IMR-90 (cell line): ENCODE data around the gene AJAP1. TPM values are rescaled to one million over a fixed set of nuclear protein-coding genes. Genes with fewer than 3 reads are reported as not detected.

ENCODE experiments used
- ATAC-seq: fragments of 200-7000 bp; cut with Tn5 transposase; 2 replicates; pipeline ENCODE4 v1.9.1; 2020; ENCODE audit warnings: low read depth, mild to moderate bottlenecking, moderate library complexity
- BruUV-seq: library from RNA; stranded (reverse); fragments of 400-500 nt; replicated peaks from 2 replicates; lab custom pipeline; 2021; lab: Mats Ljungman, UMichigan
- CTCF ChIA-PET: fragments of 300-600 bp; formaldehyde crosslinking; extraction: SDS; loops from one replicate; lab custom pipeline; 2021; ENCODE audit warnings: antibody characterized with exemption; lab: Yijun Ruan, JAX
- POLR2A ChIA-PET: fragments of 300-600 bp; sonication (Branson Sonifier 250); formaldehyde crosslinking; loops from one replicate; lab custom pipeline; 2022; ENCODE audit warnings: antibody characterized with exemption; ENCODE audit not compliant: unreplicated experiment; lab: Charles Lee
- DNase-seq: peaks from one replicate; pipeline ENCODE4 v3.0.0; 2013
- H2AFZ ChIP-seq: replicated peaks from 2 replicates; pipeline ENCODE3; 2013; ENCODE audit warnings: low read length, mild to moderate bottlenecking; ENCODE audit not compliant: poor library complexity
- H2AK5ac ChIP-seq: 2 replicates; pipeline ENCODE4 v1.6.1; 2013; ENCODE audit warnings: low read depth, low read length, inconsistent platforms
- H2AK9ac ChIP-seq: replicated peaks from 2 replicates; pipeline ENCODE3; 2013; ENCODE audit warnings: mild to moderate bottlenecking, low read depth, low read length, moderate library complexity; ENCODE audit not compliant: poor library complexity
- H2BK120ac ChIP-seq: 2 replicates; pipeline ENCODE4 v1.6.1; 2013; ENCODE audit warnings: low read depth, low read length, inconsistent platforms
- H2BK15ac ChIP-seq: 3 replicates; pipeline ENCODE4 v1.6.1; 2013; ENCODE audit warnings: low read depth, low read length, inconsistent platforms
- H2BK20ac ChIP-seq: 2 replicates; pipeline ENCODE4 v1.6.1; 2013; ENCODE audit warnings: low read depth, mild to moderate bottlenecking, inconsistent platforms, low read length, moderate library complexity
- H2BK5ac ChIP-seq: 2 replicates; pipeline ENCODE4 v1.6.1; 2013; ENCODE audit warnings: mild to moderate bottlenecking, low read depth, low read length, inconsistent platforms; ENCODE audit not compliant: poor library complexity, severe bottlenecking
- H3K14ac ChIP-seq: replicated peaks from 2 replicates; pipeline ENCODE4 v1.6.1; 2013; ENCODE audit warnings: low read depth, low read length, inconsistent platforms
- H3K18ac ChIP-seq: 2 replicates; pipeline ENCODE4 v1.6.1; 2013; ENCODE audit warnings: low read depth, low read length, control low read depth
- H3K23ac ChIP-seq: 2 replicates; pipeline ENCODE4 v1.6.1; 2013; ENCODE audit warnings: low read depth, low read length, inconsistent platforms
- H3K27ac ChIP-seq: 2 replicates; pipeline ENCODE4 v1.5.1; 2013; ENCODE audit warnings: mild to moderate bottlenecking, control low read depth, low read length; ENCODE audit not compliant: insufficient read depth
- H3K27me3 ChIP-seq: 2 replicates; pipeline ENCODE4 v1.6.1; 2013; ENCODE audit warnings: low read length; ENCODE audit not compliant: control insufficient read depth, insufficient read depth
- H3K36me3 ChIP-seq: 2 replicates; pipeline ENCODE4 v1.6.1; 2013; ENCODE audit warnings: low read length, mixed read lengths; ENCODE audit not compliant: control insufficient read depth, insufficient read depth
- H3K4ac ChIP-seq: 2 replicates; pipeline ENCODE4 v1.6.1; 2013; ENCODE audit warnings: low read depth, low read length, inconsistent platforms
- H3K4me1 ChIP-seq: 2 replicates; pipeline ENCODE4 v1.6.1; 2013; ENCODE audit warnings: low read length, mixed read lengths; ENCODE audit not compliant: control insufficient read depth, insufficient read depth
- H3K4me2 ChIP-seq: 2 replicates; pipeline ENCODE4 v1.6.1; 2013; ENCODE audit warnings: low read depth, mild to moderate bottlenecking, control low read depth, low read length, moderate library complexity
- H3K4me3 ChIP-seq: 2 replicates; pipeline ENCODE4 v1.5.1; 2013; ENCODE audit warnings: low read depth, mild to moderate bottlenecking, control low read depth, low read length, moderate library complexity; ENCODE audit not compliant: insufficient read depth
- H3K56ac ChIP-seq: 2 replicates; pipeline ENCODE4 v1.6.1; 2013; ENCODE audit warnings: low read length, inconsistent platforms; ENCODE audit not compliant: insufficient read depth; ENCODE audit errors: extremely low read depth
- H3K79me1 ChIP-seq, 2 experiments: 2 replicates each; pipeline ENCODE4 v1.6.1; 2013; ENCODE audit warnings: low read length in 2 of 2, inconsistent platforms in 1 of 2, low read depth in 1 of 2
- H3K9ac ChIP-seq: 2 replicates; pipeline ENCODE4 v1.6.1; 2013; ENCODE audit warnings: low read depth, low read length, control low read depth
- H3K9me1 ChIP-seq: 2 replicates; pipeline ENCODE4 v1.6.1; 2013; ENCODE audit warnings: low read length, inconsistent platforms; ENCODE audit not compliant: insufficient read depth
- H3K9me3 ChIP-seq: 2 replicates; pipeline ENCODE4 v1.6.1; 2013; ENCODE audit warnings: low read length; ENCODE audit not compliant: control insufficient read depth, insufficient read depth
- H4K20me1 ChIP-seq: 2 replicates; pipeline ENCODE4 v1.6.1; 2013; ENCODE audit warnings: low read length, inconsistent platforms; ENCODE audit not compliant: insufficient read depth
- H4K5ac ChIP-seq: 2 replicates; pipeline ENCODE4 v1.6.1; 2013; ENCODE audit warnings: mild to moderate bottlenecking, low read depth, low read length, control low read depth
- H4K8ac ChIP-seq, 2 experiments: 2 replicates each; pipeline ENCODE4 v1.6.1; 2013; ENCODE audit warnings: low read depth in 2 of 2, low read length in 2 of 2, control low read depth in 1 of 2, inconsistent platforms in 1 of 2
- H4K91ac ChIP-seq: 2 replicates; pipeline ENCODE4 v1.6.1; 2013; ENCODE audit warnings: low read depth, low read length, inconsistent platforms; ENCODE audit not compliant: insufficient read depth
- FOS ChIP-seq: fragments of 150-350 bp; IDR thresholded peaks from 2 replicates; pipeline ENCODE4 v1.6.1; 2016; ENCODE audit warnings: low read depth, low read length
- MAFK ChIP-seq: IDR thresholded peaks from 2 replicates; pipeline ENCODE4 v1.6.1; 2012; ENCODE audit warnings: low read depth, low read length, improper control_type of control experiment
- RAD21 ChIP-seq: IDR thresholded peaks from 2 replicates; pipeline ENCODE4 v1.6.1; 2012; ENCODE audit warnings: low read length, improper control_type of control experiment
- RCOR1 ChIP-seq: IDR thresholded peaks from 2 replicates; pipeline ENCODE4 v1.6.1; 2012; ENCODE audit warnings: mild to moderate bottlenecking, low read length, improper control_type of control experiment; ENCODE audit not compliant: insufficient replicate concordance
- whole genome bisulfite sequencing, 2 experiments: methylation state at CpG; one replicate each; pipeline versions ENCODE4 v1.1.5 to v1.1.7; 2013; ENCODE audit warnings: missing lambda C conversion rate in 2 of 2; ENCODE audit not compliant: insufficient read length in 1 of 2; ENCODE audit errors: extremely low coverage in 2 of 2; 5-methylcytosine and 5-hydroxymethylcytosine counted together
- dilution Hi-C: fragments of 300-500 bp; cut with HindIII; formaldehyde crosslinking; loops from one replicate; pipeline ENCODE4 v1.14.3; 2018; ENCODE audit warnings: low sequenced_read_pairs; ENCODE audit not compliant: unreplicated experiment
- in situ Hi-C: fragments of 300-500 bp; cut with MboI; formaldehyde crosslinking; loops from 3 replicates; pipeline ENCODE4 v1.14.3; 2019; ENCODE audit warnings: low sequenced_read_pairs, inconsistent platforms, mixed read lengths
- intact Hi-C: fragments of 100-400 bp; cut with micrococcal nuclease; formaldehyde crosslinking; loops from 2 replicates; pipeline ENCODE4 v1.10.0; 2022
- polyA plus RNA-seq, 3 experiments: library from polyadenylated mRNA; depleted of rRNA; stranded (reverse); fragments of >200 nt; gene quantifications; 2 replicates each; pipeline ENCODE4 v1.2.3, GENCODE V29; 2012; ENCODE audit warnings: low replicate concordance in 1 of 3
- total RNA-seq: library from RNA; depleted of rRNA; stranded (reverse); fragments of >200 nt; gene quantifications from 2 replicates; pipeline ENCODE4 v1.2.3, GENCODE V29; 2012

The AJAP1 gene
- total and polyA plus RNA-seq, 2 of the 4 experiments (the other 2 are of a cell fraction): under 0.01 to 0.02 TPM

DNA sequence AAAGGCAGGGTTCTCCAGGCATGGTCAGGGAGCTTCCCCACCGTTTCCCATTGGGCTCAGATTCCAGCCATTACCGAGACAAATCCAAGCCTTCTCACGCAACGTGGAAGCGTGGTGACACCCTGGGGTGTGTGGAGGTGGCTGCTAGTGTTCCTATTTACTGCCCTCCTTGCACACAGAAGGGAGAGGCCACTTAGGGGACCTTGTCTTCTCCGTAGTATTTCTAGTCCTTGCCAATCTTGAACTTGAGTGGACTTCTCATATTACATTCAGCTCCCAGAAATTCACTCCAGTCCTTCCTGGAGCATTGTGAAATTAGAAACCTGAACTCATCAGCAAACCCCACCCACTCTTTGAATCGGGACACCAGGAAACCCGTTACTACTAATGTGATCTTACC lies 131.6 kb downstream of the AJAP1 start:
- BruUV-seq: no TSS peak
- H3K23ac ChIP-seq: no peak overlapping the region
- H4K91ac ChIP-seq: no peak overlapping the region
- no peak overlapping the region for H2BK15ac ChIP-seq
- no peak overlapping the region for H2AK5ac ChIP-seq
- H2AK9ac ChIP-seq: no peak overlapping the region
- H3K9me1 ChIP-seq: no peaks in the 10 kb centered on the region
- H2BK5ac ChIP-seq: no peak overlapping the region
- no peak overlapping the region for H2AFZ ChIP-seq
- H2BK20ac ChIP-seq: no peak overlapping the region
- in situ Hi-C loops (no loop called here), intact Hi-C loops (no loop called here), dilution Hi-C loops (no loop called here)
- TF ChIP-seq RCOR1 (no peak), MAFK (no peak), RAD21 (no peak), FOS (no peak)
- no peak overlapping the region for H2BK120ac ChIP-seq
- no peaks in the 10 kb centered on the region for H3K36me3 ChIP-seq
- no peak overlapping the region for H3K4me2 ChIP-seq
- no peak overlapping the region for H4K8ac ChIP-seq
- DNase-seq (no peak), ATAC-seq (no peak)
- no peak overlapping the region for H3K4ac ChIP-seq
- no peak overlapping the region for H4K5ac ChIP-seq
- no peaks in the 10 kb centered on the region for H3K79me1 ChIP-seq
- no peaks in the 10 kb centered on the region for H3K27me3 ChIP-seq
- H3K9ac ChIP-seq: no peak overlapping the region
- H3K18ac ChIP-seq: no peak overlapping the region
- no peak overlapping the region for H3K14ac ChIP-seq
- WGBS, 2 experiments: no CpG with 5 or more reads among the region's 8 CpGs
- H3K4me3 ChIP-seq: no peak overlapping the region
- peaks cover 37% of the 10 kb centered on the region for H3K9me3 ChIP-seq
- H3K56ac ChIP-seq: no peak overlapping the region
- no peaks in the 10 kb centered on the region for H3K4me1 ChIP-seq
- no peaks in the 10 kb centered on the region for H4K20me1 ChIP-seq
- ChIA-PET CTCF (no interaction called here), POLR2A (no interaction called here)
- H3K27ac ChIP-seq: no peak overlapping the region
